ENCODE measurements around the gene GPR132.

GPR132 gene

DNA sequence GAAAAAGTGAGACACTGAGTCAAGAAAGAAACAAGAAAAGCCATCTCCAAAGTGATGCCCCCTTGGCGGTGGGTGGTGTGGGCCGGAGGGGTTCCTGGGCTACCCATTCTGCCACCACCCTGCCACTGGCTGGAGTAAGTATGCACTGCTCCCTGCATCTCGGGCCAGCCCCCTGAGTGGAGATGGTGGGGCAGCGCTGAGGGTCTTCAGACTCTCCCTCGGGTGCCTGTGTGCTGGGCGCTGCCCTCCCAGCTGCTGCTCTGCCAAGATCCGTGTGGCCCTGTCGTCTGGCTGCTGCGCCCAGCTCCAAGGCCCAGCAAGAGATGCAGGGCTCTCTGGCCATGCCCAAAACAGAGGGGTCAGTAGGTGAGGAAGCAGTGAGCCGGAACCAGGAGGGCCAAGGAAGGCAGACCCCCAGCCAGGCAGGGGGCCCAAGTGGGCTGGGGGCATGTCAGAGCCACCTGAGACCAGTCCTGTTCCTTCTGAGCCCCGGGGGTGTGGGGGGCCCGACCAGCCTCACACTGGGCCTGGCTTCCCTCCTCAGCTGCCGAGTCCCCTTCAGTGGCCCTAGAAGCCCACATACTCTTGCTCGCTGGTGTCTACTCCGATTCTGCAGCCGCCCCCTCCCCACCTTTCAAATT is 5.2 kb downstream of the GPR132 start:
- DNase-seq = no peak

DNA sequence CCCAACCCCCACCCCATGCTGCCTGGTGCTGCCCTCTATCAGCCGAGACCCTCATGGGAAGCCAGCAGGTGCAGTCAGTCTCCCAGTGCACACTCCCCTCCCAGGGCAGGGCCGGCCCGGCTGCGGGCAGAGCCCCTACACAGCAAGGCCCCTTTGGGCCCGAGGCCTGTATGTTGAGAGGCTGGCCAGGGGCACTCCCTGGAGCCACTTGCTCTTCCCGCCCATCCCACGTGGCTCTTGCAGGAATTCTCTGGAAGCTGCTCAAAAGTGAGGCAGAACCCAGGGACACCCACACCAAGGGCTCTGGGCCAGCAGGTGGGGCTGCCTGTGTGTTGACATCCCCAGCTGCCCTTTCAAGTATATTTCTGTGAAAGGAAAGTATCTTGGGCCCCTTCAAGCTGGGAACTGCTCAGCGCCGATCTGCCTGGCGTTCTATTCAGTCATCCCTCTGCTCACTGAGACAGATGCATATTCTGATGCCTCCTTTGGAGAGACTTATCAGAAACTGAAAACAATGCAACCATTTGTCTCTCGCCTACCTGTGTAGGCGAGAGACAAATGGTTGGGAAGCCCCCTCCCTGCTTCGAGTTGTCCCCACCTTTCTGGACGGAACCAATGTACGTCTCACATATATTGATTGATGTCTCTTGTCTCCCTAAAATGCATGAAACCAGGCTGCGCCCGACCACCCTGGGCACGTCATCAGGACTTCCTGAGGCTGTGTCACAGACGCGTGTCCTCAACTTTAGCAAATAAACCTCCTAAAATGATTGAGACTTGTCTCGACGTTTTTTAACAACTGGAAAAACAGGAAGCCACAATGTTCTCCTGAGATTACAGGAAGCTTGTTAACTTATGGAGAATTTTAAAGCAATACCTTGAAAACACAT is 6.0 kb downstream of the GPR132 start:
- DNase-seq = peak; percentile 54

DNA sequence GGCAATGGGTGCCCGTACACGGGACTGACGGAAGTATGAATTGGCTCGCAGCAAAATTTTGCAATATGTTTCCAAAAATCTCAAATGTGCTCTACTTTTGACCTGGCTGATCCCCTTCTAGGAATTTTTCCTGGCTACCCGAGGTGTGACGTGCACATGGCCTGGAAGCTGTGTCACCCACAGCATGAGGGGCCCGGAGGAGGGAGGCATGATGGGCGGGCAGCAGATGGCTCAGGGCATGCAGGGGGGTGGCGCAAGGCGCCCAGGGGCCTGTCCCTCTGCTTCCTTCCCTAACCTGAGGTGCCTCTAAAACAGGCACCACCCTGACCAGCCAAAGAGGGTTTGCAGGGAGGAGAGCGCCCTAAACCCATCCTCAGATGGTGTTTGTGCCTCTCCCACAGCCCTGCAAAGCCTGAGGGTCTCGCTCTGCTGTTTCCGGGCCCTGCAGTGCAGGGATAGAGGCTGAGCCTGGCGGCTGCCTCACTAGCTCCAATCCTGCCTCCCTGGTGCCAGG is 6.7 kb downstream of the GPR132 start:
- no peak for DNase-seq

DNA sequence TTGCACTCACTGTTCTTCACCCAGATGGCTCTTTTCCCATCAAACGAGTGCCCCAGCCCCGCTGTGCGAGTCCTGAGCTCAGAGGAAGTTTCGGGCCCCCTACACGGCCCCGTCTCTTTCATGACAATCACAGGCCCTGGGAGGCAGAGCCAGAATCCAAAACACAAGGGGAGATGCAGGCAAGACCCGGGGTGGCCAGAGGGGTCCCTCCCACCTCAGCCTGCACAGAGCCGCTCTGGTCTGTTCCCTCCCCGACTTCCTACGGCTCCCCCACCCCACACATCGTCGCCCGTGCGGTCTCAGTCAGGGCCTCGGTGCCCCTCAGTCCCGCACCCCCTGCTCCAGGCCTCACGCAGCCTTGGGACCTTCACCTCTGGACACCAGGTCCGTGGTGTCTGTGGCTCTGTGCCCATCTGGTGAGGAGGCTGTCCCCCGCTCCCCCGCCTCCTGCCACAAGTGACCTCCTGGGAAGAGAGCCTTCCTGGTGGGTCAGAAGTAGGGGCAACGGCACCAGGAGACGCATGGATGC is 8.9 kb downstream of the GPR132 start:
- no peak for DNase-seq

DNA sequence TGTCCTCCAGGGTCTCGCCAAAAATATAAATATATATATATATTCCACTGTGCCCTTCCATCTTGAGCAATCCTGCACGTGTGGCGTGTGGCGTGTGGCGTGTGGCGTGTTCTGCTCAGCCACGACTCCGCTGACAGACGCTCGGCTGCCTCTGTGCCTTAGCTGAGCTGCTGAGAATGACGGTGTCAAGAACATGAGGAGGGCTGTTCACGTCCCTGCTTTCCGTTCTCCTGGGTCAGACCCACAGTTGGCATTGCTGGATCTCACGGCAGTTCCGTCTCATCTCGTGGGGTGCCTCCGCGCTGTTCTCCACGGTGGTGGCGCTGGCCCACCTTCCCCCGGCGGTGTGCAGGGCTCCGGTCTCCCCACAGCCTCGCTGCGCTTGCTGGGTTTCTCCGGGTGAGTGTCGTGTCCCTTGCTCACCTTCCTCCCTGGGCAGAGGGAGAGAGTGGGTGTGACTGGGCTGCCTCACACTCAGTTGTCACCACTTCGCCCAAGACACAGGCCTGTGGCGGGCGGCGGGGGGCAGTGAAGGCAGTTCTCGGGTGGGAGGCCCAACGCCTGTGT is 9.4 kb downstream of the GPR132 start:
- no peak for DNase-seq

DNA sequence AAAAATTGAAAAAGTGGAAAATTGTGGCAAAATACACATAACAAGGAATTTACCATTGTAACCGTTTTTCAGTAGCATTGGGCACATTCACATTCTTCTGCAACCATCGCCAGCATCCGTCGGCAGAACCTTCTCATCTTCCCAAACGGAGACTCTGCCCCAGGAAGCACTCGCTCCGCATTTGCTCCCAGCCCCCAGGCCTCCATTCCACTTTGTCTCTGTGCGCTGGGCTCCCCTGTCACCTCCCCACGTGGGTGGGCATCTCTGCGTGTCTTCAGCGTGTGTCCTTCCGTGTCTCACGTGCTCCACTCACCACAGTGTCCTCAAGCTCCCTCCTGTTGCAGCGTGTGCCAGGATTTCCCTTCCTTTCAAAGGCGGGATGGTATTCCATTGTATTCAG is 9.9 kb downstream of the GPR132 start:
- DNase-seq = no peak

DNA sequence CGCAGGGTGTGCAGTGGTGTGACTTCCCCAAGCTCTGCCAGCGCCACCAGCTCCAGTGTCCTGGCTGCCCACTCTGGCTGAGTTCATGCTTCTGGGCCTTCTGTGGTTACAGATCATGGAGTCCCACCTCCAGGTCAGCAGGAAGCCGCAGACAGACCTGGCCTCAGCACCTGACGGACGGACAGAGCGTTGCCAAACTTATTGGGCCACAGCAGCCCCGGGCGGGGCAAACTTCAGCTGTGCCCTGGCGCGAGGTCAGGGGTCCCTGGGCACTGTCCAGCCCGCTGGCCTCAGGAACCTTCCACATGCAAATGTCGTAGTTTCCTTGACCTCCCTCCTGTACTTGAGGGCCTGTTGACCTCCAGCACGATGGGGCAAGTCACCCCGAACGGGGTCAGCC is 11.2 kb downstream of the GPR132 start:
- no peak for DNase-seq

DNA sequence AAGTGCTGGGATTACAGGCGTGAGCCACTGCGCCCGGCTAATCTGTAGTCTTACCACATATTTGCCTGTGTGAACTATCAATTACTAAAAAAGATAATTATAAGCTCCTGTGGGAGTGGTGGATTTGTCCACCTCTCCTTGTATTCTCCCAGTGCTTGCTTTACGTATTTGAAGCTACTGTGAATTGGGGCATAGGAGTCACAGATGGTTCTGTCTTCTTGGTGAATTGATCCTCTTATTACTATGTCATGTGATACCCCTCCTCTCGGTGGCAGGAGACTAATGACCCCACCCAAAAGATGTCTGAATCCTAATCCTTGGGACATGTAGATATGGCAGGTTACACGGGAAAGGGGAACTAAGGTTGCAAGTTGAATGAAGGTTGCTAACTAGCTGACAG is 11.8 kb downstream of the GPR132 start:
- DNase-seq = no peak

DNA sequence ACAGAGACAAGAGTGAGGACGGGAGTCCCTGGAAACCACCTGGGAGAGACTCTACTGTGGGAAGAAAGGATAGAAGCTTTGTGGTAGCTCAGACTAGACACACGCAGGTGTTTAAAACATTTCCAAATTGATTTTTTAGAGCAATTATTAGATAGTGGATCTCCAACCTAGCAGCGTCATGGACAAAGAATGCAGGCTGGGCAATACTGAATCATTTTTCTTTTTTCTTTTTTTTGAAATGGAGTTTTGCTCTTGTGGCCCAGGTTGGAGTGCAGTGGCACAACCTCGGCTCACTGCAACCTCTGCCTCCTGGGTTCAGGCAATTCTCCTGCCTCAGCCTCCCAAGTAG is 13.1 kb downstream of the GPR132 start:
- DNase-seq = no peak

DNA sequence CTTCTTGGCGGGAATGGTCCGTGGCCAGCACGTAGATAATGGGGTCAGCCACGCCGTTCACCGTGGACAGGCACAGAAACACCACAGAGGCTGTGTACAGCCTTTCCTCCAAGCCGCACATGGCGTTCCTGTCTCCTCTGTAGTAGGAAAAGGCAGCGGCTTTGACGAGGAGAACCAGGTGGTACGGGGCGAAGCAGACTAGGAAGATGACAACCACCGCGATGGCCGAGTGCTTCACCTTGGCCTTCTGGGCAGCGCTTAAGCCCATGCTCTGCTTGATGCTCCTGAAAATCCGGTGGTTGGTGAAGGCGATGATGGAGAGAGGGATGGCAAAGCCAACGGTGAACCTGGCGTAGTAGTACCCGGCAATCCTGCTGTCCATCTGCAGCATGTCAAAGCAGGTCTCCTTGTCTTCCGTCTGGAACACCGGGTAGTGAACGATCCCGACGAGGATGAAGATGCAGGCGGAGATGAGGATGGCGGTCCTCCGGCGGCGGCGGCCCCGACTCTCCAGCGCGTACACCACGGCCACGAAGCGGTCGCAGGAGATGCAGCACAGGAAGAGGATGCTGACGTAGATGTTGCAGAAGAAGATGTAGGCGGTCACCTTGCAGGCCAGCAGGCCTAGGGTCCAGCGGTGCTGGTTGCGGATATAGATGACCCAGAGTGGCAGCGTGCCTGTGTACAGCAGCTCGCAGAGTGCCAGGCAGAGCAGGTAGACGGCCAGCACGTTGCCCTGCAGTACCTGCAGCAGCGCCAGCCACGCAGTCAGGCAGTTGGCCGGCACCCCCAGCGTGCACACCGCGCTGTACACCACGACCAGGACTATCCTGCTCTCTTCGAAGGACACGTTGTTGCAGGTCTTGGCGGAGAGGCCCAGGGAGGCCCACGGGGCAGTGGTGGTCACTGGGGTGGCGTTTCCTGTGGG is 13.8 kb downstream of the GPR132 start:
- DNase-seq = no peak

DNA sequence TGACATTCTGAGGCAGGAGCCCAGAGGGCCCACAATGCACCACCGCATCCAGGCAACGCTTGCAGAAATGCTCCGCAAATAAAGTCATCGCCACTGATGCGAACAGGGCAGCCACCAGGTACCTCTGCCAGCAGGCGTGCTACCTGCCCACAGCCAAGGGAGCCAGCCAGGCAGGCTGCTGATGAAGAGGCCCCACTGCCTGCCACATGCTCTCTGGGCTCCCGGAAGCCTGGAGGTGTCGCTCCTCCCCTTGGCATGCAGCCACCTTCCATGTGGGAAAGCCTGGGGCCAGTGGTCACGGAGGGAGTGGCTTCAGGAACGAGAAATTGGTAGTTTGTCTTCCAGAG is 14.7 kb downstream of the GPR132 start:
- no peak for DNase-seq

DNA sequence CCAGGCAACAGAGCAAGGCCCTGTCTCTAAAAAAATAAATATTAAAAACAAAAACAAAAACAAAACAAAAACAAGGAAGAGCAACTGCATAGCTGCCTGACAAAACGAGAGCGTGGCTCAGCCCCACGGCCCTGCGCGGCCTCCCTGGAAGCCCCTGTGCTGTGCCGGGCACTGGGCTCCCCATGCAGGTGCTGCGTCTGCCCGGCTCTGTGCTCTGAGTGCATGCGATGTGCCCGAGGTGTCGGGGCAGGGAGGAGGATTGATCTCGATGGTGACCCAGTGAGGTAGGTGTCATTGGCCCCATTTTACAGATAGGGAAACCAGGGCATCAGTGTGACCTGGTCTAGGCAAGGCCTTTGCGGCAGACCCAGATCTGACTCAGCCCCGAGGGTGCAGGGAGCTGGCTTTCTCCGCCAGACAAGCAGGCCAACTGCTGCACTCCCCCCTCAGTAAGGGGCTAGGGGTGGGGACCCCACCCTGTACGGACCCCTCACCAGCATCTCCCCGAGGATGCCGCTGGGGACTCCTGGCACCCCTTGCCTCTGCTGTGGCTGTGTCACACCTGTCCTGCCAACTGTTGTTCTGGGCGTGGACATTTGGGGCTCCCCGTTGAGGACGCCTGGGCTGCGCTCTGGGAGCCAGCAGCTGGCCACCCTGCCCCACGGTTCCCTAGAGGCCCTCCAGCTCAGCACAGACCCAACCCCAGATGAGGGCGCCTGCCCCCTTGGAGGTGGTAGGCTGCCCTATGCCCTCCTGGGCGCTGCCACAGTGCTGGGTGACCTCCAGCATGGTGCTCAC is 15.3 kb downstream of the GPR132 start:
- DNase-seq = no peak

DNA sequence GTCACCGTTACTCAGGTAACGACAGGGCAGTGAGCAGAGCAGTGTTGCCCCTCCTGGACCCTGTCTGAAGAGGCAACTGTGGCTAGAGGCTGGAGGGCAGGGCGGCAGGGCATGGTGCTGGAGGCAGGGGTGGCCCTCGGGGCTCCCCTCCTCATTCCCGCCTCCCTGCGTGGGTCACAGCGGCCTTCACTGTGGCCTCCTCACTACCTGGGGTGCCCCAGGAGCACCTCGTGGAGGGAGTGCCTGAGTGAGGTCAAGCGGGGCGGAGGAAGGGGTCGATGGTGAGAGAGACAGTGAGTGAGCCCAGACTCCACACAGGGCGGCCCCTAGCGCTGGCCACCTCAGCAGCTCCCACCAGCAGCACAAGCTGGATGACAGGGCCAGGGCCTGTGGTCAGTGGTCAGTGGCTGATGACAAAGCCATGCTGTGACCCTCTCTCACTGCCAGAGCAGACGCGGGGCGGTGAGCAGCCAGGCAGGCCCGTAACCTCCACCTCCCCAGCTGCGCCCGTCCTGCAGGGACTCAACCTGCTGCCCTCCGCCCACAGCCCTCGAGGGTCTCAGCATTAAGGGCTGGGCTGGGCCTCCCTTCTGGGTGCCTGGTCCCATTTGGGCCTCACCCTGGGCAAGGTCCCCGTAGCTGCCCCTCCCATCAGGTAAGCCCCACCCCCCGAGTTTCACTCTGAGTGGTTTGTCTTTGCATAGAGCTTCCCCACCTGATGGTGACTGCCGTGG is 17.8 kb downstream of the GPR132 start:
- peak; percentile 36 for DNase-seq

DNA sequence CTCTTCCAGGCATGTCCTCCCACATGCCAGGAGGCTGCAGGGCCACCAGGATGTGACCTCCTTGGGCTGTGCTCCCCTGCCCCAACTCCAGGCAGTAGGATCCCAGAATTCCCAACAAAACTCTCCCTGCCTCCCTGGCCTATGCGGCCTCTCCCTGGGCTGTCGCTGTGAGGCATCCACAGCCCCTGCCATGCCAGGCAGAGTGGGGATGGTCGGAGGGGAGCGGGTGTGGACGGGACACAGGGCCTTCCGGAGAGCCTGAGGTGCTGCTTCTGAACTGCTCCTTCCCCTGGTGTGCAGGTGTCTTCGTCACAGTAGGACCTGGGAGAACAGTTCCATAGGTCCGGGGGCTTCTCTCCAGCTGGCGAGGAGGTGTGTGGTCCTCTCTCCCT is 18.3 kb downstream of the GPR132 start:
- no peak for DNase-seq

DNA sequence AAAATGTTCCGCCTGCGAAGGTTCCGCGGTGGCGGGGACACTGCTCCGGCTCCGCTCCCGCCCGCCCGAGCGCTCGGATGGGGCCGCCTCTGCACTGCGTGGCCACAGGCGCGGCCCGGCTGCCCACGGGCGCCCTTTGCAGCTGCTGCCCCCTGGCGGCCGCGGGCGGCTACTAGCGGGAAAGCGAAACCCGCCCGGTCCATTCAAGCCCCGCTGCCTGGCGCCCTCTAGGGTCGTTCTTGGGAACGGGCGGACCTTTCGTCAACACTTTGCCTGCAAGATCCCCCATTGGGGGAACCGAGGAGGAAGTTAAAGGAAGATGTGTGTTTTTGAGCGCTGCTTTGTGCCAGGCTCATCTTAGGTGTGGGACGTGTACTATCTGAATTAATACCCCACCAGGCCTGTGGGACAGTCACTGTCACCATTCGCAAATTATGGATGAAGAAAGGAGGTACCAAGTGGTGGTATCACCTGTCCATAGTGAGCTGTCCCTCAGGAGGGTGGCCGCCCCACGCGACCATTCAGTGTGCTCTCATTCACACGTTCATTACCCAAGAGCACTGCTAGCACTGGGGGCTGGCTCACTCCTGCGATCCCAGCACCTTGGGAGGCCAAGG is 19.4 kb downstream of the GPR132 start:
- peak; percentile 96 for DNase-seq

DNA sequence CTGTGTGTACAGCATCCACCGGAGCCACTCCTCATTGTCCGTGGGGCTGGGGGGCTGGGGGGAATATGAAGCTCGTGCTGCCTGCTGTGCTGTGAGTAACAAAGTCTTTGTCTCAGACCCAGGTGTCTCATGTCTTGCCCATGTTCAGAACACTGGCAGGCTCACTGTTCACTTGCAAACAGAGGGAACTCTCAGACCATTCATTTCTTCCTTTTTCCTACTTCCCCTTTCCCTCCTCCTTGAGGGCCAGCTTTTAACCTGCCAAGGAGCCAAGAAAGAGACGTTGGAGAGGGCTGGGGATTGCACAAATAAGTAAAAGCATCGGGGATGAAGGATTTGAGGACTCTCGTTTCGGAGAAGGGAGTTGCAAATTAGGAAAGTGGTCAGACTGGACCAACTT is 21.6 kb downstream of the GPR132 start:
- DNase-seq = no peak

DNA sequence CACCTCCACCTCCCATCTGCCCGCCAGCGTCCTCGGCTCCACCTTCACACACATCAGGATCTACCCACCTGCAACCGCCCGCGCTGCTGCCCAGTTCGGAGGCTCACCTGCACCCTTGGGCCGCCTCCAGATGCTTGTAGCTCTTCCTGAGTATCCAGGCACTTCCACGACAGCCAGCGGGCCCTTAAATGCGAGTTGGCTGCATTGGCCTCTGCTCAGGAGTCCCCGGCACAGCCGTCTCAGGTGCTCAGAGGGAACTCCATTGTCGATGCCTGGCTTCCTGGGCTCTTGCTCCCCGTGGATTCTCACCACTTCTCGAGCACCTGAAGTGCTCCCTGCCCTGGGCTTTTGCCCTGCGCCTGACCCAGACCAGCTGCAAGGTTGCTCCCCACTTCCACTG is 22.4 kb downstream of the GPR132 start:
- no peak for DNase-seq

DNA sequence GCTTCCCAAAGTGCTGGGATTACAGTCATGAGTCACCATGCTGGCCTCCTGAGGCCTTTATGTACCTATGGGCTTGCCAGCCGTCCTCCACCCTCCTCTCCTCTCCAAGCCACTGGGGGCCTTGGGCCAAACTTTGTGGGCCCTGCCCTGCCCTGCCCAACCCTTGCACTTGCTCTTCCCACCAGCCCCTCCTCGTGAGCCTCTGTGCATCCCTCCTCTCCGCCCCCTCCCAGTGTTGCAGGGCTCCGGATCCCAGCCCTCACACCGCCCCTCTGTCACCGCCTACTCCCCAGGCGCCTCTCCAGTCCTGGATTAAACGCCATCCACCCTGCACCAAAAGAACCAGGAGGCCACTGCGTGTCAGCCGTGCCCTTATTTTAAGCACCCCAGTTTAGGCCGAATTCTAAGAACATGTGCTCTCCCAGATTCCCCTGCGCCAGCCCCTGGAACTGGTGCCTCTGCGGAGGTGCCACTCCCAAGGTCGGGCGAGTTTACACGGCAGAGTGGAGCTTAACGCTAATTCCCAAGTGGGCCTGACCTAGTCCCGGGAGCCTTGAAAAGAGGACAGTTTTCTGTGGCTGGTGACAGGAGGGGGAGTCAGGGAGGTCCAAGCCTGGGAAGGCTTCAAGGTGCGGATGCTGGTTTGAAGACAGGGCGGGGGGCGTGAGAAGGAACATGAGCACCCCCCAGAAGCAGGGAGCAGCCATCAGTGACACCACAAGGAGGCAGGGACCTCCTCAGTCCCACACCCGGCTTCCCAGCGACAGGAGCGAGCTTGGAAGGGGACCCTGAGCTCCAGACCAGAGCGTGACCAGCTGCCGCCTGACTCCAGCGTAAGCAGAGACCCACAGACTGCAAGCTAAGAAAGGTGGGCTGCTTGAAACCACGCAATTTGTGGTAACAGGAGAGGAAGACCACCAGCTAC is 23.1 kb downstream of the GPR132 start:
- no peak for DNase-seq

DNA sequence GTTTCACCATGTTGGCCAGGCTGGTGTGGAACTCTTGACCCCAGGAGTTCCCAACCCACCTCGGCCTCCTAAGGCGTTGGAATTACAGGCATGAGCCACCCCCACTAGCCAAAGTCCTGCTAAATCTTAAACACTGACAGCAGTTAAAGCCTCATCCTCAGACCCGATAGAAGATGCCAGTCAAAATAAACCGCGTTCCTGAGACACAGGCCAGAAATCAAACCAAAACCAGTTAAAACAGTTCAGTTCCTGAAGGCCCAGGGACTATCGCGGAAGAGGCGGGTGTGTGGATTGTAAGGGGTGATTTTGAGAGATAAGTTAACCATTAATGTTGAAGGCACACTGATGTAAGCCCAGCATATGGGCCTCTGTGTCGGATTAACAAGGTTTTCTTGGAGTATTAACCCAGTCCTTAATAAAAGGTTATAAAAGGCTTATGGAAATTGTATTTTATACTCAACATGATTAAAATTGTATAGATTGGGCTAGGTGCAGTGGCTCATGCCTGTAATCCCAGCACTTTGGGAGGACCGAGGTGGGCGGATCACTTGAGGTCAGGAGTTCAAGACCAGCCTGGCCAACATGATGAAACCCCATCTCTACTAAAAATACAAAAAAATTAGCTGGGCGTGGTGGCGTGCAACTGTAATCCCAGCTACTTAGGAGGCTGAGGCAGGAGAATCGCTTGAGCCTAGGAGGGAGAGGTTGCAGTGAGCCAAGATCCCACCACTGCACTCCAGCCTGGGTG is 25.6 kb downstream of the GPR132 start:
- no peak for DNase-seq

All from activated CD4-positive, alpha-beta T cell treated with anti-CD3 and anti-CD28 coated beads, Interleukin-2, Interleukin-6, amounts not matched to agents 100 ng/mL and 50 ng/mL, durations not matched to agents 16 hours and 8 hours (primary cell).